ENCODE data around the gene GPR101. TPM values are rescaled to one million over a fixed set of nuclear protein-coding genes. Genes with fewer than 3 reads are reported as not detected.

GPR101 gene
- polyA plus RNA-seq, 1 donor (not counting 4 experiments of a cell fraction or from before 2014, with no cell fraction given), result not detected

- no peaks in the 10 kb centered on the region for H3K9me1 ChIP-seq (ENCODE audit: control insufficient read depth, extremely low read depth, insufficient read depth, low read length)
- H3K9me3 ChIP-seq (ENCODE audit: control insufficient read depth, low read depth, low read length), result no peaks in the 10 kb centered on the region
- no peaks in the 10 kb centered on the region for H3K36me3 ChIP-seq (ENCODE audit: control insufficient read depth in 2 of 2, extremely low read depth in 1 of 2, insufficient read depth in 2 of 2, low read length in 2 of 2)
- H3K79me2 ChIP-seq (ENCODE audit: control insufficient read depth, insufficient read depth, low read length), result no peaks in the 10 kb centered on the region
- no peak overlapping the region for H3K27ac ChIP-seq (ENCODE audit: control insufficient read depth, insufficient read depth, low read length)
- dilution Hi-C loops (cut with MboI; ENCODE audit: extremely low pct_ligation_motif_present, low sequenced_read_pairs), result no loop called here
- H3K4me1 ChIP-seq (ENCODE audit: control insufficient read depth, extremely low read depth, insufficient read depth, low read length), result no peaks in the 10 kb centered on the region
- no peak for FAIRE-seq
- no peak overlapping the region for H3K4me3 ChIP-seq (ENCODE audit: control insufficient read depth in 2 of 3, extremely low read depth in 1 of 3, insufficient read depth in 2 of 3, low read depth in 1 of 3, low read length in 3 of 3)
- no peak overlapping the region for H2AFZ ChIP-seq (ENCODE audit: control insufficient read depth, low read length)
- DNase-seq (ENCODE audit: low read depth, low spot score), result no peak
- H3K27me3 ChIP-seq (ENCODE audit: control insufficient read depth, extremely low read depth, insufficient read depth, low read length), result no peaks in the 10 kb centered on the region
- H4K20me1 ChIP-seq (ENCODE audit: control insufficient read depth, extremely low read depth, insufficient read depth, low read length), result no peaks in the 10 kb centered on the region
- H3K4me2 ChIP-seq (ENCODE audit: control insufficient read depth, extremely low read depth, insufficient read depth, low read depth, low read length), result no peak overlapping the region
- H3K9ac ChIP-seq (ENCODE audit: control insufficient read depth, extremely low read depth, insufficient read depth, low read length), result no peak overlapping the region
- no peak for TF ChIP-seq CTCF (optimal IDR thresholded peaks at IDR 0.05 in 1 of 3, IDR thresholded peaks at IDR 0.05 in 1 of 3, conservative IDR thresholded peaks at IDR 0.05 in 1 of 3; ENCODE audit: extremely low read depth in 1 of 3, insufficient read depth in 2 of 3, low read length in 3 of 3)
- TF ChIP-seq EZH2 (IDR thresholded peaks at IDR 0.05; ENCODE audit: low read length), result no peak
These were observed 9.9 kb upstream of the GPR101 start for GRCh38 chrX:137043736-137044135.

GRCh38 chrX:137041329-137041728 is 7.5 kb upstream of the GPR101 start:
- TF ChIP-seq CTCF (optimal IDR thresholded peaks at IDR 0.05 in 1 of 3, IDR thresholded peaks at IDR 0.05 in 1 of 3, conservative IDR thresholded peaks at IDR 0.05 in 1 of 3; ENCODE audit: extremely low read depth in 1 of 3, insufficient read depth in 2 of 3, low read length in 3 of 3) (no peak), EZH2 (IDR thresholded peaks at IDR 0.05; ENCODE audit: low read length) (no peak)
- Histone ChIP-seq H3K4me1 (ENCODE audit: control insufficient read depth, extremely low read depth, insufficient read depth, low read length) (no peaks in the 10 kb centered on the region), H3K9me3 (ENCODE audit: control insufficient read depth, low read depth, low read length) (no peaks in the 10 kb centered on the region), H2AFZ (ENCODE audit: control insufficient read depth, low read length) (no peak overlapping the region), H3K4me3 (ENCODE audit: control insufficient read depth in 2 of 3, extremely low read depth in 1 of 3, insufficient read depth in 2 of 3, low read depth in 1 of 3, low read length in 3 of 3) (no peak overlapping the region), H3K9ac (ENCODE audit: control insufficient read depth, extremely low read depth, insufficient read depth, low read length) (no peak overlapping the region), H3K9me1 (ENCODE audit: control insufficient read depth, extremely low read depth, insufficient read depth, low read length) (no peaks in the 10 kb centered on the region), H3K27ac (ENCODE audit: control insufficient read depth, insufficient read depth, low read length) (no peak overlapping the region), H3K79me2 (ENCODE audit: control insufficient read depth, insufficient read depth, low read length) (no peaks in the 10 kb centered on the region), H3K4me2 (ENCODE audit: control insufficient read depth, extremely low read depth, insufficient read depth, low read depth, low read length) (no peak overlapping the region), H3K27me3 (ENCODE audit: control insufficient read depth, extremely low read depth, insufficient read depth, low read length) (no peaks in the 10 kb centered on the region), H3K36me3 (ENCODE audit: control insufficient read depth in 2 of 2, extremely low read depth in 1 of 2, insufficient read depth in 2 of 2, low read length in 2 of 2) (no peaks in the 10 kb centered on the region), H4K20me1 (ENCODE audit: control insufficient read depth, extremely low read depth, insufficient read depth, low read length) (no peaks in the 10 kb centered on the region)
- dilution Hi-C loops (cut with MboI; ENCODE audit: extremely low pct_ligation_motif_present, low sequenced_read_pairs), result no loop called here
- DNase-seq (ENCODE audit: low read depth, low spot score) (no peak), FAIRE-seq (no peak)
